Stimulated activated CD8-positive, alpha-beta memory T cell treated with anti-CD3 and anti-CD28 coated beads, Interleukin-2, amount 100 ng/mL, for 48 hours (primary cell): ENCODE data around the gene GNL1.
A peak's percentile ranks its signal among the peaks of the same experiment; 100 is the strongest.

Experiments used
- DNase-seq, 2 donors: peaks; one replicate each; pipeline ENCODE4 v3.0.0-alpha.2; 2020; ENCODE audit warnings: low read depth in 2 of 2

The GNL1 gene

DNA sequence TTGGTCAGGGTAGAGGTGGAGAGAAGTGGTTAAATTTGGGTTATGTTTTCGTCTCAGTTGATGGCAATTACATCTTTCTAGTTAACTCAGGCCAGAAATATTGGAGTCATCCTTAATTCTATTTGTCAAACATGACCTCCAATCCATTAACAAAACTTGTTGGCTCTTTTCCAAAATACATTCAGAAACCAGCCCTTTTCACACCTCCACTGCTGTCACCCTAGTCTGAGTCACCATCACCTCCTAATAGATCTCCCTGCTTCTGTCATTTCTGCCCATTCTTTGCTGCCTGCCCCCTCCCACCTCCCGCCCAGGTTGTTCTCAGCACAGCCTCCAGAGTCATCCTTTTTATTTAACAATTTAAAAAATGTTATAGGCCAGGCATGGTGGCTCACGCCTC, 12.0 kb upstream of the GNL1 start:
- DNase-seq = no peak

DNA sequence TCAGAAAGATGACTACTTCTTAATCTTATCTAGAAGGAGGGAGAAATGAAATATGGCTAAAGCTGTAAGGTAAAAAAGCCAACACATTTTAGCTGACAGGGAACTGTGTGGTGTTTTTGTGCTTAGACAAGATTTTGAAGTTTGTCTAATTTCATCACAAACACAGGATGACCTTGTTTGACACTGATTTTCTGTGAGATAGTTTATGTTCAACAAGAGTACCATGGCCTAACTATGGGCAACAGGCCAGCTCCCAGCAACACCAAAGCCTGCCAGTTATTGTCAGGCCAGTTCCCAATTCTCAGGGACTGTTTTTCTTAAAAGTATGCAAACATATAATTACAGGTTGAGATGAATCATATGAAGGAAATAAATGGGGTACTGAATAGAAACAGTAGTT, 9.5 kb upstream of the GNL1 start:
- DNase-seq = no peak

DNA sequence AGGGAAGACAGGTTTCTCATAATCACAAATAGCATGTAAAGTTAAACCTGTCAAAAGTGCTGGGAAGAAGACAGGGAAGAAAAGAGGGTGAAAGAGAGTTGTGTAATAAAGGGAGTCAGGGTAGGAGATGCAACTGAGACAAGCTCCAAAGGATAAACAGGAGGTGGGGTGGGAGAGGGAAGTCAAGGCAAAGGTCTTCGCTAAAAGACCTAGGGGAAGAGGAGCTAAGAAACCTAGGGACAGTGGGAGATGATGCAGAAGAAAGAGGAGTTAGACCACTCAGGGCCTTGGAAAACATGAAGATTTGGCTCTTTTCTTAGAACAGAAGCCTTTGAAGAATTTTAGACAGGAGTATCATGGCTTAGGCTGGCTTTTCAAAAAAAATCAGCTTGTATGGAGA, 7.8 kb upstream of the GNL1 start:
- DNase-seq = no peak

DNA sequence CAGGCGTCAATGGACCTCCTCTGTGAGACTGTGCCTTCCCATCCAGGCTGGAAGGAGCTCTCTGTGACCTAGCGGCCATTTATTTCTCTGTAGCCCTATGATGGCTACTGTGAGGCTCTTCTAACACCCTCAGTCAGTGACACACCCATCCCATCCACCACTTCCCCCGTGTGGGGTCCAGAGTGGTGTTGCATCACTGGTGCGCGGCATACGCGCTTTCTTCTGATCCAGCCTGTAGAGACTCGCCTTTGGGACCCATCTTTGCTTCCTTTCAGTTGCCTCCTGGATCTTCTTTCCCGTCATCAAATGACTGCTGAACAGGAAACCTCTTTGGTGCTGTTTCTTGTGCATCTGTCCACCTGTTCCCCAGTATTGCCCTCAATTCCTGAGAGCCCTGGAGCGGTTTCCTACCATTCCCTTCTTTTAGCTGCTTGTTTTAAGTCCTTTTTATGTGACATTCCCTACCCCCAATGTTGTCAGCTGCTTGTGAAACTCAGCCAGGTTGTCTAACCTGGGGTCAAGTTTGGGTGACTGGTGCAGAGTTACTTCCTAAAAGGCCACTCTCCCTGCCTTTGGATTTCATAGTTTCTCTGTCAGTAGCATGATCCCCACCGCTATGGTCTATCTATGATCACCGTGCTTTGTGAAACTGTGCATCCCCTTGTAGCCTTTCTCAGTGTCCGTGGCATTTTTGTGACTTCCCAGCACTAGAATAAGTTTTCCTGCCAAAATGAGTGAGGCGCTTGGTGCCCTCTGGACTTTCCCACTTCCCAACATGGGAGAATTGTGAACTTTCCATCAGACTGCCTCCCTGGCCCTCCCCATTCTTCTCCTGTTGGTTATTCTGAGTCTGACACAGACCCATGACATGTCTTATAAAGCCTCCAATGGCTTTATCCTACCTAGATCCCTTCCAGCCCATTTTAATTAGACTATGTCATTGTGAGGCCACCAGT, 6.5 kb upstream of the GNL1 start:
- no peak for DNase-seq

DNA sequence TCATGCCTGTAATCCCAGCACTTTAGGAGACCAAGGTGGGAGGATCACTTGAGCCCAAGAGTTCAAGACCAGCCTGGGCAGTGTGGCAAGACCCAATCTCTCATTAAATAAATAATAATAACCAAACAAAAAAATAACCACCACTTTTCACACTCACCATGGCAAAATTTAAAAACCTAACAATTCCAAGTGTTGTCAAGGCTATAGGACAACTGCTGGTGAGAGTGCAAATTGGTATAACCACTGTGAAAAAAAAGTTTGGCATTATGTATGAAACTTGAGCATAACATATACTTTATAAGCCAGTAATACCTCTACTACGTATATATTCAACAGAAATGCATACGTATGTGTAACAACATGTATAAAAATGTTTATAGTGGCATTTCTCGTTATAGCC, 4.6 kb upstream of the GNL1 start:
- DNase-seq = no peak

DNA sequence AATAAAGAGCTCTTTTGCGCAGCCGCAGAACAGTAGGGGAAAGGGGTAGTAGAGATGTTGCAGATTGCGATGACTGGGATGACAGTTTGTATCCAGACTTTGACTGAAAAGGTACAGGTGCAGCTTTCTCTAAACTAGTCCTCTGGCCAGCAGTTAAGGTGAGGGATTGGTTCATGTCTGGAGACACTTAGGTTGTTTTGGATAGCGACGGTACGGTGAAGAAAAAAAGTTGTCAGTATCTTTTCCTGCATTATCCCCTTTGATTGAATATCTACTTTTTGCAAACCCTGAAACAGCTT, 1.3 kb upstream of the GNL1 start:
- no peak for DNase-seq

DNA sequence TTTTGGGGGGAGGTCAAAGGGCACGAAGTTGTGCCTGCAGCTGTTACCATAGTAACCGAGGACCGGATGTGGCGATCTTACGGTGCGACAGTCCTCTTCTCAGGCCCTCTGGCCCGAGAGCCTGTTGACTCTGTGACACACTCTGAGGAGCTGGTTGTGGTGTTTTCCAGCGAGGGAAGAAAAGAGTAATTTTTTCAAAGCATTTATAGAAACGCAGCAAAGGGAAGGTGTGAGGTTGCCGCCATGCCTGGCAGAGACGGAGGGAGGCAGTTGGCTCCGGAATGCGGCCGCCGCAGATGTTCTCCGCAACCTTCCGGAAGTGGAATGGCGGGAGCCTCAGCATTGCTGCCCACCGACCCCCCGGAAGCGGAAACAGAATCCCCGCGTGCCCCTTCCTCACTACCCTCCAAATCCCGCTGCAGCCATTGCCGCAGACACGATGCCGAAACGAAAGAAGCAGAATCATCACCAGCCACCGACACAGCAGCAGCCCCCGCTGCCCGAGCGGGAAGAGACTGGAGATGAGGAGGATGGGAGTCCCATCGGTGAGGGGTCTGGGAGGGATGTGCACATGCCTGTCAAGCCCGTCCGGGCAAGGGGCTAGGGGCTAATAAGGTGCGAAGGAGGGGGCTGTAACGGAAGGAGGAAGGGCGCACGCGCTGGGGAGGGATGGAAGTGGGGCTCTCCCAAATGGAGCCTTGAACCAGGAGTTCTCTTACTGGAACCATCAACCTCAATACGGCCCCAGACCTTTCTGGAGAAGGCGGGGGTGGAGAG, 805 bp upstream of the GNL1 start, which contains the start of gene PRR3:
Gene PRR3 (plus strand): TSS at position 390 of the 777 bp plus-strand sequence. CDS start 50 bp downstream, at position 440.
- DNase-seq = peak; percentile 75 to 82

DNA sequence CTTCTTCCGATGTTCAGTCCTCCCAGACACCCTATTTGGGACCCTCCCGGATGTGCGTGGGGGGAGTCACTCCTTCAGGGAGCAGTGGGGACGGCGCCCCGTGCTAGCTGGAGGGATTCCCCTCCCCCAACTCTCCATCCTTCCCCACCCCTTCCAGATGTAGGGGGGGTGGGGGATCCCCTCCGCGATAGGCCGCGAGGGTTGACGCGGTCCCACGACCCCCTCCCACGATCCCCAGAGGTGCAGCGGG, 548 bp downstream of the GNL1 start:
- no peak for DNase-seq

DNA sequence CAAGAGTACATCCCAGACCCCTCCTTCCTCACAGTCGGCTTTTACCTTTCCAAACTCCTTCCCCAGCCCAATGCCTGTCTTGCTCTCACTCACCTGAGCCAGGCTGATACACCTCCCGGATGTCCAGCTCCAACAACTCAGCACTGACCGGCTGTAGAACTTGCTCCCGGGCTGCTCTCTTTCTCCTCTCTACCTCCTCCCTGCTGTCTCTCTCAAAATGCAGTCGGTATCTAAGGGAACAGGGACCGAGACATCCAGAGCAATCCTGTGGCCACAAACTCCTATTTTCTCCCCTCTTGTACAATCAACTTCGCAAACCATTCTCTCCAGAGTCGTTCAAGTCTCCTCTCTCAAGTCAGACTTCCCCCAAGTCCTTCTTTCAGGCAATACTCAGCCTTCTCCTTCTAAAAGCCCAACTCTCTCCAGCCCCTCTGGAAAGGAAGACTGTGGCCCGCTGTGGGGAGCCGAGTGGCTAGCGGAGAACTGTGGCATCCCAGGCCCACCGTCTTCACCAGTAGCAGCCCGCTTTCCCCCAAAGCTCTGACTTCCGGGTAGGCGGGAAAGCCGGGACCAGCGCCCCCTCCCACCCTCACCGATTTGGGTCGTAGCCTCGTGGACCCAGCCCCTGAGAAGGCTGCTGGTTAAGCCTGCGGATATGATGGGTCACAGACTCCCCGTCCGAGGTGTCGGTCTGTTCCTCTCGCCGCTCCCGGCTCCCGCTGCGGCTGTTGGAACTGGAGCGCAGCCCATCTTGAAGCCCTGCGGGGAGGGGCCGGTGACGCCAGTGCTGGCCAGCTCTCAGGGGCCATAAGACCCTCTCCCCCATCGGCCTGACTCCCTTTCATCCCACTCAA, 1.1 kb downstream of the GNL1 start:
- no peak for DNase-seq

DNA sequence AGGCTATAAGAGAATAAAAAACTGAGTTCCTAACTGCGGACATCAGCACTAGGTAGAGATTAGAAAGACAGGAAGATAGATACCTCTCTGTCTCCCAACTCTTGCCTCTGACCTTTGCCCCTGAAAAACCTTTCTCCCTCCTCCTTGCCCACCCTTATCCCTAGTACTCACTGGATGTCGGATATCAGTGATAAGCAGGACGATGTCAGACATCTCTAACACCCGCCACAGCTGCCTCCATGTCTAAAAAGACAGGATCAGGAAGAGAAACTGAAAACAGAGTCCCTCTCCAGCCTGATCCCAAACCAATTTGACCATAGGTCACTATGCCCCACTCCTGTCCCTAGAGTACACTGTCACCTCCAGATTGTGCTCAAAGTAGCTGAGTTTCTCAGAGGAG, 1.9 kb downstream of the GNL1 start:
- DNase-seq = no peak

DNA sequence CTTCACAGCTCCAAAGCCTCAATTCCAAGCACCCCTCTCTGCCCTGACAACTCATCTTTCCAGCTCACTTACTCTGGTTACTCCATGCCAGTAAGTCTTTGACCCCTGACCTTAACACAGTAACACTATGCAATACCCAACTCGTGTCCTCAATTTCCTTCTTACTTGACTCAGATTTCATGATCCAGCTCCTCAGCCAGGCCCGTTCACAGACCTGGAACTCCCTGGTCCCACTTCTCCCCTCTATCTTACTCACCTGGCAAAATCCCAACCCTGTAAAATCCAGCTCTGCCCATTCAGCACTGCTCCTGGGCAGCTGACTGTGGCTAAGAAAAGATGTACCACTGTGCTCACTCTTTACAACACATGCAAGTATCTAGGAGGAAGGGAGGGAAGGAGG, 7.9 kb downstream of the GNL1 start:
- DNase-seq = no peak

DNA sequence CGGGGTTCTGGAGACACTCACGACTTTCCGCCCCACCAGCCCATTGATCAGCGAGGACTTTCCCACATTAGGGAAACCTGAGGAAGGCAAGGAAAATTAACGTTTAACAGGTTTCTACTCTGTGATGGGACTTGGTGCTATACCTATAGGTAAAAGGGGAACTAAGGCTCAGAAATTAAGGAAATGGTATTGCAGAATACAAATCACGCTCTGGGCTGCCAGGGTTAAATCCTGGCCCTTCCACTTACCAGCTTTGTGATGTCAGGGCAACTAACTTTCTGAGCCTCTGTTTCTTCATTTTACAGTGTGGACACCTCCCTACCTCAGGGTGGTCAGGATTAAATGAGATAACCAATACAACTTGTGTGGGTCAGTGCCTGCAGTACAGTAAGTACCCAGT, 8.8 kb downstream of the GNL1 start:
- no peak for DNase-seq

DNA sequence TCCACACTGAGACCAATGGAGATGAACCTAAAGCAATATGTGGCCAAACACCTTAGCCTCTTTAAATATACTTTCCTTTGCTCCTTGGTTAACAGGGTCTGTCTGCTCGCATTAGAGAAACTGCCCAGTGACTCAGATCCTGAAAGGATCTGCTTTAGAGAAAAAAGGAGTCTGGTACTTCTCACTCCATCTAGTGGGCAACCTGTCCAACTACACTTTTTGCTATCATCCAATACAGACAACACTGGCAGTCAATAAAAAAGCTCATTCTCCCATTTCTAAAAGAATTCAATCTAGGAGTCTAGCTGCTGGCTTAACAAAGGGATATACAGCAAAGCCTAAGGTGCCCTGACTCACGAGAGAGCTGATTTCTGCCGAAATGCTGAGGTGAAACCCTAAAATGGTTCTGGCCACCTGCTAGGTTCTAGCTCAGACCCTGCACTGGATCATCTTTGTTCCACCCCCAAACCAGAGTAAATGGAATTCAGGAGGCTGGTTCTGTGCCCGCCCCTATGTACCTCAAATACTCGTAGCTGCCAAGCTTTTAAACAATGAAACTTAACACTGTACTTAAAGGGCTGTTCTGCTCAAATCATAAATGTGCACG, 11.5 kb downstream of the GNL1 start:
- DNase-seq = no peak

DNA sequence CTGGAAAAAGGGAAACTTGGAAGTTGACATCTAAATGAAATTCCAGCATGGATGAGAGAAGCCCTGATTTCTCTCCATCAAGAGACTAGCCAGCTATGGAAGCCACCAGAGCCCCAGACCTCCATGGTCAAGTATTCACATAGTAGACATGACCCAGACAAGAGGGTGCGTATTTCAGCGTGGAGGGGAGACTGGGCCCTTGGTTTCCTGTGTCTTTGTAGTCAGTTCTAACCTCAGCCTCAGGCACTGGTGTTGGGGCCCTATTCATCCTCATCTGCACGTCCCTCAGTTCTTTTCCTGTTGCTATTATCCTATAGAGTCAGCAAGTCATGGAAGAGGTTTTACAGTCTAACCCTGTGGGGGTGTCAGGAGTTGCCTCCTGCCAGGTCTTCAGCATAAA, 12.5 kb downstream of the GNL1 start:
- DNase-seq = no peak

DNA sequence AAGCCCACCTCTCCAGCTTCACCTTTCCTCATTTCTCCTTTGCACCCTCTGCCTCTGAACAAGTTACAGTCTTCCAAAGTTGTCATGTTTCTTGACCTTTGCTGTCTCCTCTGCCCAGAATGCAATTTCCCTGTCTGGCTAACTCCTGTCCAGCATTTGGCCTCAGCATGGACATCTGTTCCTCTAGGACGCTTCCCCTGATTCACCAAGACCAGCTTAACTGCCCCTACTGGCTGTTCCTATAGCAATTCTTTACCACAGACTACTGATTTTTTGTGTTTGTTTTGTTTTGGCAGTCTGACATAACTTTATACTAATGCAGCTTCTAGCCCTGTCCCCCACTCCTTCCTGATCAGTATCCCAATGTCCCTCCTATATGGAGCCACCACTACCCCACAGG, 13.4 kb downstream of the GNL1 start:
- no peak for DNase-seq

DNA sequence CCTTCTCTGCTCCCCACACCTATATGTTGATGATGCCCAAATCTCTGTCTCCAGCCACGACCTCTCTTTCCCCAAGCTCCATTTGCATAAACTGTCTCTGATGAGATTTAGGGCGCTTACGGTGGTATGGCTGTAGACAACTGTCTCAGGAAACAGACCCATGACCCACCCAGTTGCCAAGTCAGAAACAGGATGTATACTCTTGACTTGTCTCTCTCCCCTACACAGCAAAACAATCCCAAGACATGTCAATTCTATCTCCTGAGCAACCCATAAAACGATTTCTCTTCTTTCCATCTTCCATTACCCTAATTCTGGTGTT, 13.9 kb downstream of the GNL1 start:
- no peak for DNase-seq

DNA sequence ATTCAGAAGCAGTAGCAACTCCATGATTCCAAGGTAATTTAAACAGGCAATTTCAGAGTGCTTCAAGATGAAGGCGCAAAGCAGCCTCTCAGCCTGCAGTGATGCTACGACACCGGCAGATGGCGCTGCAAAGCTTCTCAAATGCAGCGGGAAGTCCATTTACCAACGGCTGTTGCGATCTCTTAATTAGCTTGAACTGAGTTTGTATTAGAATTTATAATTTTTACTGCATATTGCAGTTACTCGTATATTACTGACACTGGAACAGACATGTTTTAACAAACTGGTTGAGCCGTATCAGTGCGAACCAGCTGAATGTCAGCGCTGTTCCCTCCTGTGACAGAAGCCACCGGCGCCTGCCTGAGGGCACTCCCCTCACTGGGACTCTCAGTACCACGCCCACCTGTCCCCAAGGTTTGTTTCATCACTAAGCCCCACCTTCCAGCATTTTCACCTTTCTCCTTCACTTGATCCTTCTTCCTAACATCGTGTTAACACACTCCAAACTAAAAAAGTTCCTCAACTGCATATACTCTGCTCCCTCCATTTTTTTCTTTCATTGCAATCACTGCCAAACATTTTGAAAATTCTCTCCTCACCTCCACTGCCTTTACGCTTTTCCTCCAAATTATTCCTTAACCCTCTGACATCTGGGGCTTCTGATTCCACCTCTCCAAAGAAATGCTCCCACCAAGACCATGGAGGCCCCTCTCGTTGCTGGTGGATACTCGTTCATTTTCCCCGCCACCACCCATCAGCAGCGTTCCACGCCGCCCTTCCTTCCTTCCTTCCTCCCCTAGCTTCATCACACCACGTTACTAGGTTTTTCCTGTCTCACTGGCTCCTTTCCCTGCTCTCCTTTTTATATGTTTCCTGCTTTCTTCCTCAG, 14.5 kb downstream of the GNL1 start:
- DNase-seq = peak; percentile 23 to 64

DNA sequence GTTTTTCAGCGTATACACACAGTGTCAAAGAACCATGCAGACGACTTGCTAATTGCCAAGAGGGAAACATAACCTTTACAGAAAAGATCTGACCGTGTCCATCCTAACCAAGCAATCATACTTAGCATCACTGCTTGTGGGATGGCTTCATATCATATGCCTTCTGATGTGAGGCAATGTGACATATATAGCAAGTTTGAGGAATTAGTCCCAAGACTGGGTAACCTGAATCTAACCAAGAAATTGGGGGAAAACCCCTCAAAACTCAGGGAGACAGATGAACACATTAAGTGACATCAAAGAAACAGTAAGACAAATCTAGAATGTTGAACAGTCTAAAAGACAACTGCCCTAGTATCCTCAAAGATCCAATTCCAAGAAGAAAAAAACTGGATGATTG, 18.4 kb downstream of the GNL1 start:
- no peak for DNase-seq

DNA sequence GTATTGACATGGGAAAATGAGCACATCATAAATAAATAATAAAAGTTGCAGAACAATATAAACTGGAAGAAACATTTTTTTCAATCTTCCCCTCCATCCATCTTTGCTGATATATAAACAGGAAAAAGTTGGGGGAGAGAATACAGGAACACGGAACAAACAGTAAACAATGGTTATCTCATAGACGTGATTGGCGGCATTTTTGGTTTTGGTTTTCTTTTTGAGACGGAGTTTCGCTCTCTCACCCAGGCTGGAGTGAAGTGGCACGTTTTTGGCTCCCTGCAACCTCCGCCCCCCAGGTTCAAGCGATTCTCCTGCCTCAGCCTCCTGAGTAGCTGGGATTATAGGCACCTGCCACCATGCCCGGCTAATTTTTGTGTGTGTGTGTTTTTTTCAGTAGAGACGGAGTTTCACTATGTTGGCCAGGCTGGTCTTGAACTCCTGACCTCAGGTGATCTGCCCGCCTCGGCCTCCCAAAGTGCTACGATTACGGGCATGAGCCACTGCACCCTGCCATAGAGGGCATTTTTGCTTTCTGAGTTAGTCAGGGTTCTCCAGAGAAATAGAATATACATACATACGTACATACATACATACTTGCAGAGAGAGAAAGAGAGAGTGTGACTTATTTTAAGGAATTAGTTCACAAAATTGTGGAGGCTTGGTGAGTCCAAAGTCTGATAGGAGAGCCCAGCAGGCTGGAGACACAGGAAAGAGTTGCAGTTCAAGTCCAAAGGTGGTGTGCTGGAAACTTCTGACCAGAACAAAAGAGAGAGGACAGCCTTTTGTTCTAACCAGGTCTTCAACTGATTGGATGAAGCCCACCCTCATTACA, 22.6 kb downstream of the GNL1 start:
- no peak for DNase-seq

DNA sequence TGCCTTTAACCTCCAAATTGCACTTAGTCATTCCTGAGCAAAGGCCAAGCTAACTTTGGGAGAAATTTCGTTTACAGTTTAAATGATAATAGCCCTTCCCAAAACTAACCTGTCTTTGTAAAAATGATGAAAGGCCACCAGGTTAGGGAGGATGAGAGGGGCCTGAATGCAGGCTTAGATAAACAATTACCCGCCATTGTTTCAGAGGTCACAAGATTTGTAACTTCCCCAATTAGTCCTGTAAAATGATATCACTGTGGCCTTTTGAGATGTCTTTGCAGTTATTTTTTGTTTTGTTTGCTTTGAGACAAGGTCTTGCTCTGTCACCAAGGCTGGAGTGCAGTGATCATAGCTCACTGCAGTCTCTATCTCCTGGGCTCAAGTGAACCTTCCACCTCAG, 26.3 kb downstream of the GNL1 start:
- DNase-seq = no peak
